Fibroblast of mammary gland (primary cell): ENCODE data around the gene GMDS.

ENCODE experiments used
- DNase-seq: peaks from one replicate; pipeline ENCODE4 v3.0.0-alpha.2; 2010; ENCODE audit warnings: low read depth
- H3K4me3 ChIP-seq: 2 replicates; pipeline ENCODE4 v1.5.1; 2011; ENCODE audit warnings: low read depth, mild to moderate bottlenecking, low read length, moderate library complexity; ENCODE audit not compliant: control insufficient read depth
- TF ChIP-seq, protein P1 (sequence below): conservative IDR thresholded peaks from 2 replicates; pipeline ENCODE4 v1.5.1; 2011; ENCODE audit warnings: low read depth, low read length, inconsistent platforms; ENCODE audit not compliant: control insufficient read depth, insufficient read depth

GMDS gene

DNA sequence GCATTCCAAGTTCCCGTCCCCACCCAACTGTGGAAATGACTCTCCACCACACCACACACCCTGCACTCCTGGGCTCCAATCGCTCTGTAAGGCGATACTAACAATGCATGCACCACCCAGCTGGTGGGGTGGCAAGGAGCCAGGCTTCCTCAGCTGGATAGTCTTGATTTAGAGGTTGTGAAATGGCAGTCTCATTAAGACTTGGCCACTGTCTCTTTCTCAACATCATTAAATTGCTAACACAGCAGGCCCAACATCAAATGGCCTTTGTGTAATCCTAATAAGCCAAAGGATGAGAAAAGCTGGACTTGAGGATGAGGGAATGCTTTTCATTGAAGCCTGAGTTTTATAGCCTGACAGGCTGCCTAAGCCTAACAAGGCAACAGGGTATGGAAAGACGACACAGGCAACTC, 223.7 kb downstream of the GMDS start:
- TF ChIP-seq, protein P1, sequence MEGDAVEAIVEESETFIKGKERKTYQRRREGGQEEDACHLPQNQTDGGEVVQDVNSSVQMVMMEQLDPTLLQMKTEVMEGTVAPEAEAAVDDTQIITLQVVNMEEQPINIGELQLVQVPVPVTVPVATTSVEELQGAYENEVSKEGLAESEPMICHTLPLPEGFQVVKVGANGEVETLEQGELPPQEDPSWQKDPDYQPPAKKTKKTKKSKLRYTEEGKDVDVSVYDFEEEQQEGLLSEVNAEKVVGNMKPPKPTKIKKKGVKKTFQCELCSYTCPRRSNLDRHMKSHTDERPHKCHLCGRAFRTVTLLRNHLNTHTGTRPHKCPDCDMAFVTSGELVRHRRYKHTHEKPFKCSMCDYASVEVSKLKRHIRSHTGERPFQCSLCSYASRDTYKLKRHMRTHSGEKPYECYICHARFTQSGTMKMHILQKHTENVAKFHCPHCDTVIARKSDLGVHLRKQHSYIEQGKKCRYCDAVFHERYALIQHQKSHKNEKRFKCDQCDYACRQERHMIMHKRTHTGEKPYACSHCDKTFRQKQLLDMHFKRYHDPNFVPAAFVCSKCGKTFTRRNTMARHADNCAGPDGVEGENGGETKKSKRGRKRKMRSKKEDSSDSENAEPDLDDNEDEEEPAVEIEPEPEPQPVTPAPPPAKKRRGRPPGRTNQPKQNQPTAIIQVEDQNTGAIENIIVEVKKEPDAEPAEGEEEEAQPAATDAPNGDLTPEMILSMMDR = no peak
- DNase-seq = peak; percentile 82
- H3K4me3 ChIP-seq = no peak overlapping the region

DNA sequence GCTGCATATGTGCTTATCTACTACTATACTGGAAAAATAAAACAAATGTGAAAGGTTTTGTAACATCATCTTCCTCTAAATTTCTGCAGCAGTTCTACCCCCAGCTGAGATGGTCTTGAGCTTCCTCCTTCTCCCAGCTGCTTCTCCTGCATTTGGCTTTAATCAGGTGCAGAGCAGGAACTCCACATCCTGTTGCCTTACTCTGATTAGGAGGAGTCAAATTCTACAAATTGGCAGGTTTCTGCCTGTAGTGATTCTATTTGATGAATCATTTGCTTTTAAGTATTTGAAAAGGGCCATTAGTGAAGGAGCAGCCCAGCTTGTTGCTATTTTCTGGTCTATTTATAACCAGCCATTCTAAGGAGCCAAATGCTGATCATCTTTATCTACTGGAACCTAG, 224.5 kb downstream of the GMDS start:
- H3K4me3 ChIP-seq = no peak overlapping the region
- peak; percentile 71 for DNase-seq
- TF ChIP-seq, protein P1 = no peak

DNA sequence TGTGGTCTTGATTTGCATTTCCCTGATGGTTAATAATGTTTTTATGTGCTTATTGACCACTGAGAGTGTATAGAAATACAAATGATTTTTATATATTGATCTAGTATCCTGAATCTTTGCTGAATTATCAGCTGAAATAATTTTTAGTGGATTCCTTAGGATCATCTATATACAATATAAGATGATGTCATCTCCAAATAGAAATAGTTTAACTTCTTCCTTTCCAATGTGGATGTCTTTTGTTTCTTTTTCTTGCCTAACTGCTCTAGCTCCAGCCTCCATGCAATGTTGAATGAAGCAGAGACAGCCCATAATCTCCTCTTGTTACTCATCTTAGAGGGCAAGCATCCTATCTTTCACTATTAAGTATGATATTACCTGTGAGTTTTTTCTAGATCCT, 226.4 kb downstream of the GMDS start:
- DNase-seq = no peak
- H3K4me3 ChIP-seq = no peak overlapping the region
- TF ChIP-seq, protein P1 = no peak

DNA sequence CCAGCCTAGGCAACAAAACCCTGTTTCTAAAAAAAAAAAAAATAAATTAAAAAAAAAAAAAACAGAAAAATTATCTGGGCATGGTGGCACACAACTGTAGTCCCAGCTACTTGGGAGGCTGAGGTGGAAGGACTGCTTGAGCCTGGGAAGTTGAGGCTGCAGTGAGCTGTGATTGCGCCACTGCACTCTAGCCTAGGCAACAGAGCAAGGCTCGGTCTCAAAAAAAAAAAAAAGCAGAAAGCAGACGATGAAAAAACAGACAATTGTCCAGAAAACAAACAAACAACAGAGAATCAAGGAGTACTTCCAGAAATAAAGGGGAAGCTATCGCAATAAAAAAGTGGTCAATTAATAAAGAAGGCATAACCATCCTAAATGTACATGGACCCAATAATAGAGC, 229.4 kb downstream of the GMDS start:
- H3K4me3 ChIP-seq = no peak overlapping the region
- TF ChIP-seq, protein P1 = no peak
- no peak for DNase-seq

DNA sequence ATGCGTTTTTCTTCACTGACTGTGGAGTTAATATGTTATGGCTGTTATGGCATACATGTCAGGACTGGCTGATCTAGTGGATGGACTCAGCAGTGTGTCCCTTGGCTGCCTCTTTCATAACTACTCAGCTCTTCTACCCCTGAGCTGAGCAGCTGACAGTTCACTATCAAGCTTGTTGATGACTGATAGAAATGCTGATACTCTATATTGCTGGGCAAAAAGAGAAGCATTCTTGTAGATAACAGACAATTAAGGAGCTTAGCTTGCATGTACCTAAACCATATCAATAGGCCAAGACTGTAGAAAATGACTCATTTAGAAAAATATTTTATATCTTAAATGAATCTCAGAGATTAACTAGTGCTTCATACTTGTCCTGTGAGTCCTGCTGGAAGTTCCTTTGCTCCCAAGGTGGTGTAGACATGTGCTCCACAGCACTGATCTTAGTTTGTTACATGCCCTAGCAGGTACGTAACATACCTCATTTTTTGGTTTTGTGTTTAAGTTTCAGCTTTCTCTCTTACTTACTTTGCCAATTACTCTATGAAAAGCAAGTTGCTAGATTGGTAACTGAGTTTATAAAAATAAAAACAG, 236.9 kb downstream of the GMDS start:
- DNase-seq = no peak
- TF ChIP-seq, protein P1 = no peak

DNA sequence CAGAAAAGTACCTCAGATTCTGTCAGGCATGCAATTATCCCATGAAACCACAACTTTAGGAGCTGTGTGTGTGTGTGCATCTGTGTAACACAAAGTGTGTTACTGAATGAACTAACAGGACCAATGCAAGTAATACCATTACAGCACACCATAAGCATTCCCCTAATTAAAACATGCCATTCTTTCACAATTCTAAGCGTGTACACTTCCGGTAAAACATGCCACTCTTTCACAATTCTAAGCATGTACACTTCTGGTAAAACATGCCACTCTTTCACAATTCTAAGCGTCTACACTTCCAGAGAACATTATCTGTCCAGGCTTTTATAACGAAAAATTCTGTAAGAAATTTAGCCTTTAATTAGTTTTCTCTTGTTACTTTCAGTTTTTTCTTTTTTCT, 238.2 kb downstream of the GMDS start:
- no peak for DNase-seq
- H3K4me3 ChIP-seq = no peak overlapping the region
- TF ChIP-seq, protein P1 = no peak

More for the DNA sequence above, 236.9 kb downstream of the GMDS start:
- H3K4me3 ChIP-seq = no peak overlapping the region

DNA sequence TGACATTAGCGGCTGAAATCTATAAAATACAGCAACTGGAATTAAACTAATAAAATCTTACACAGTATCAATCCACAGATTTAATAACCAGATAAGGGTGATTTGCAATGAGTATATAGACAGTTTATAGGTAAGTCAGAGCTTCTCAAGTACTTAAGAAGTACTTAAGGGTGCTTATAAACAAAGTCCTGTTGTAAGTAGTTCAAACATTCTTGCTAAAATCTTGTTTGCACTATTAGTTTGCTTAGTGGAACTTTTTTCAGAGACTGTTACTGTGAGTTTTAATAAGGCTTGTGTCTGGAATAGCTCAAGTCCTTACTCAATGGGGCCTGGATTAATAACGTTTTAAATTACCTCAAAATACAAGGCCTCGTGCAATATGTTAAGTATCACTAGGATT, 240.5 kb downstream of the GMDS start:
- H3K4me3 ChIP-seq = no peak overlapping the region
- DNase-seq = no peak
- TF ChIP-seq, protein P1 = no peak
